GM18951 (cell line): ENCODE data around the gene MEGF6.

Experiments used
- POLR2A ChIP-seq: IDR thresholded peaks from 4 replicates; pipeline ENCODE4 v1.6.1; 2011; ENCODE audit warnings: mild to moderate bottlenecking; ENCODE audit not compliant: insufficient read length, insufficient read depth; ENCODE audit errors: extremely low read depth
- in situ Hi-C: fragments of 300-500 bp; cut with MboI; formaldehyde crosslinking; loops from one replicate; pipeline ENCODE4 v1.12.0; 2022; ENCODE audit warnings: low sequenced_read_pairs, mixed read lengths, inconsistent platforms; ENCODE audit not compliant: unreplicated experiment

The MEGF6 gene

DNA sequence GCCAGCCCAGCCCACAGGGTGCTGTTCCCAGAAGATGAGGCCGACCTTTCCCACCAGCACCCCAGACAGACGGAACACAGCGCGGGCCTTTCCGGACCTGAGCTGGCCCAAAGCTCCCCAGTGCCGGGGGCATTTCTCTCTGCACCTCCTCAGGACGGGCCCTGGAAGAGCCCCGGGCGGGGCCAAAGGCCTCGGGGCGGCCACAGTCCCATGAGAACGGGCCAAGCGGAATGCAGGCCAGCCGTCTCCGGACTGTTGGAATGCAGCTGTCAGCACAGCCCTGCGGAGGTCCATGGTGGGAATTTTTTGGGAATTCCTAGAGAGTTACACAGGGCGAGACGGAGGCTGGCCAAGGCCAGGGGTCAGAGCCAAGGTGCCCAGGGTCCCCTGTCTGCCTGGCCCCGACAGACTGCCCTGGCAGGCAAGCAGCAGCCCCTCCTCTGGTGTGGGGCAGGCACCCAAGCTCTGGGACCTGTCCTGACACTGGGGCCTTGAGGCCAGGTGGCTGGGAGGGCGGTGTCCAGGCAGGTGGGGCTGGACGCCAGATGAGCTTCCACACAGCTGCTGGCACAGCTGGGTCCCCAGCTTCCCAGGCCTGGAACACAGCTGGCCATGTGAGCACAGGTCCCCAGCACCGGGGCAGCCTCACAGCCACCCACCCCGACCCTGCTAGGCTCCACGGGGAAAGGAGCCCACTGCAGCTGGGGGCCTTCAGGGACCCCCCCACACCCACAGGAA is 63.0 kb downstream of the MEGF6 start:
- TF ChIP-seq POLR2A, result no peak
- in situ Hi-C loops, result no loop called here

DNA sequence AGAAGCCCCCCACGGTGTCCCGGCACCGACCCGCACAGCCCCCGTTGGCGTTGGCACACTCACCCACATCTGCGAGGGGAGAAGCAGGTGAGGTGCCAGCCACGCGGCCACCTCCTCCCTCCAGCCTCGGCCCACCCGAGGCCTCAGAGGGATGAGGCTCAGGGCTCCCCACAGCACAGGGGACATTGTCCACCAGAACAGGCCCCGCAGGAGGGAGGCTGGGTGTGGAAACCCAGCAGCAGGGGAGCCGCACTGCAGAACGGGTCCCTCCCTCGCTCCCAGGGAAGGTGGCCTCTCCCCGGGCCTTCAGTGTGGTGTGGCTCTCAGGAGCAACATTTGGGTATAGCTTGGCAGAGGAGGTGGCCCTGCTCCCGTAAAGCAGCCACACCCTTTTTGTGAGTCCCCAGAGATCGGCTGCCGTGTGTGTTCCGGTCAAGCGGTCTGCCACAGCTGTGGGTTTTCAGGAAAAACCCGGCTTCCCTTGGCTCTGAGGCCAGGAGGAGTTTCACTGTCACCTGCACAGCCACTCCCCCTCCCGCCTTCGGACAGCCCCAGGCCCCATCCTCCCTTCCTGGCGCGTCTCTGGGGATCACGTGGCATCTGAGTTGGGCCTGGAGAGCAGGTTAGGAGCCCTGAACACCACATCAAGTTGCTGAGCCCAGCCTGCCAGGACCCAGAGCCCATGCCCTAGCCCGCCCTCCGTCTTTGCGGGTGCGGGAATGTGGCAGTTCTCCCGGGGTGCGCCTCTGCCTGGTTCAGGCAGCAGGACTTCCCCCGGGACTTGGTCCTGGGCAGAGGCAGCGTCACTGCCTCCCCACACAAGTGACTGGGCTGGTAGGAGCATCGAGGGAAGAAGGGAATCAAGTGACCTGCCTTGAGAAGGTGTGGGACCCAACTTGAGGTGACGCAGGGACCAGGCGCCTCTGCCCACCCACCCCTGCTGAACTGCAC is 64.0 kb downstream of the MEGF6 start:
- in situ Hi-C loops, result no loop called here
- no peak for TF ChIP-seq POLR2A

DNA sequence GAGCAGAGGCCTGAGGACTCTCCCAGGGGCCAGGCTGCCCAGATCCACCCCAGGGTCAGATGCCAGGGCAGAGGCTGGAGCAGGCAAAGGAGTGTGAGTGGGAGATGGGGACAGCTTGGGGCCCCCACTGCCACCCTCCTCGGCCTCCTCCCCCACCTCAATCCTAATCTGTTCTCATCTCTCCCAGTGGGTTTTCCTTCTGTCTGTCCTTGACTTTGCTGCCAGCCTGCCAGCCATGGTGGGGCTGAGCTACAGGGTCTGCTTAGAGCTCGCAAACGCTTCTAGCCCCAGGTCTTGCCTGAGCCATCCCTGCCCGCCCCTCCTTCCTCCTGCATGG is 65.3 kb downstream of the MEGF6 start:
- in situ Hi-C loops, result no loop called here

GRCh38 chr1:3545363-3546047 is 65.8 kb downstream of the MEGF6 start:
- no peak for TF ChIP-seq POLR2A
- in situ Hi-C loops, result no loop called here

More for the DNA sequence above, 65.3 kb downstream of the MEGF6 start:
- TF ChIP-seq POLR2A, result no peak

DNA sequence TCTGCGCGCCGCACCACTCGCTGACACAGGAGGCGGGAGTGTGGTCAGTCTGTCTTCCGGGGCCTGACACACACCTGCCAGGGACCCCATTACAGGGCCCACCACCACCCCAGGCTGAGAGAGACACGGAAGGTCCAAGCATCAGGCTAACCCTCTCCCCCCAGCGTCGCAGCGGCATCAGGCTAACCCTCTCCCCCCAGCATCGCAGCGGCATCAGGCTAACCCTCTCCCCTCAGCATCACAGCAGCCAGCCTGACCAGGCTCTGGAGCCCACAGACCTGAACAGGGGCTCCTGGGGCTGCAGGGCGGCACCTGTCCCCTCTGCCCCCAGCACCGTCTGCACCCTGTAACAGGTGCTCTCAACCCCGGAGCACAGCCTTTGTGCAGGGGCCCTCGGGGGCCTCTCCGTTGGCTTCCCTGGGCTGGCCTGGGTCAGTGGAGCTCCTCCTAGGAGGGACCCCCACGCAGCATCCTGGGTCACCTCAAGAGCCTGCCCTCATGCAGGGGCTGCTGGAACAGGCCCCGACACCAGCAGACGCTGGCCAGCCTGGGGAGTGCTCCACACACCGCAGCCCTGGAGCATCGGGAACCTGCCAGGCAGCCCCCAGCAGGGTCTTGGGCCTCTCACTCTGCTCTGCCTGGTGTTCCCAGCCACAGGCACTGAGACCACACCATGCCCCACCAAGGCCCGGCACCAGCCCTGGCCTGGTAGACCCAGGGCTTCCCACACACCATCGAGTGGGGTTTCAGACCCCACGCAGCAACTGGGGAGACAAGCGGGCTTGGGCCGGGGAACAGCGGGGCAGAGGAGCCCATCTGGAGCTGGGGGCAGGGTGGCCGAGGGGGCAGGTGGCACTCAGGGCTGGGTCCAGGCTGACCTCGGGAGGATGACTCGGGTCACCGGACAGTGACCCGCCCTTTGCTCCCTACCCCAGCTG is 67.0 kb downstream of the MEGF6 start:
- TF ChIP-seq POLR2A, result no peak
- in situ Hi-C loops, result no loop called here

- no peak for TF ChIP-seq POLR2A
- in situ Hi-C loops, result no loop called here
Measured at GRCh38 chr1:3543076-3544039, 68.0 kb downstream of the MEGF6 start.

DNA sequence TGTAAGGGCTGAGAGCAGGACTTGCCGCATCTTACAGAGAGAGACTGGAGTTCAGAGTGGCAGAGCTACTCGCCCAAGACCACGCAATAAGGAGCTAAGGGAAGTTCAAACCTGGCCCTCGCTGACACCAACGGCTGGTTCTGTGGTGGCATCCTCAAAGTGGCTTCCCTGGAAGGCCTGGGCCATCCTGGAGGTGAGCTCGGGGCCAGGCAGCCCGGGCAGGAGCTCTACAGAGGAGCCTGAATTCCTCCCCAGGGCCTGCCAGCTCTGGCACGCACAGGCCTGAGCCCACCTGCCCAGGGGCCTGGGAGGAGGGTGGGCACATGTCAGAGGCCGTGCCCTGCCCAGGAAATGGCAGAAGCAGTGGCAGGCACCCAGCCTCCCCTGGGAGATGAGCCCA is 68.6 kb downstream of the MEGF6 start:
- in situ Hi-C loops, result no loop called here
- no peak for TF ChIP-seq POLR2A

GRCh38 chr1:3541936-3542335 is 69.4 kb downstream of the MEGF6 start:
- TF ChIP-seq POLR2A, result no peak

GRCh38 chr1:3541465-3541864 is 69.8 kb downstream of the MEGF6 start:
- in situ Hi-C loops, result no loop called here

More at GRCh38 chr1:3541936-3542335, 69.4 kb downstream of the MEGF6 start:
- in situ Hi-C loops, result no loop called here

DNA sequence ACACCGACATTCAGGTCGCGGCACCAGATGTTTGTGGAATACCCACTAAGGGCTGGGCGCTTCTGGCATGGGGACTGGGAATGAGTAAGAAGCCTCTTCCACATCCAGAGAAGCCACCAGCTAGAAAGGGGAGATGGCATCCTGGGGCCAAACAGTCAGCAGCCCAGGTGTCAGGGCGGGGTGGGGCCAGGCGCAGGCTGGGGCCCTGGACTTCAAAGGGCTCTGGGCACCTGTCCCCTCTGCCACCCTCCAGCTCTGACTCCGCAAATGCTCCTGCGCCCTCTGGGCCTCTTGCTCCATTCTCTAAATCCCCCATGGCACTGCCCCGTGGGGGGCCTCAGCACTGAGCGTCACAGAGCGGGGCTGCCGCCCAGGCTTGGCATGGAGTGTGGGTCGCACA is 70.4 kb downstream of the MEGF6 start:
- no peak for TF ChIP-seq POLR2A
- in situ Hi-C loops, result no loop called here

More at GRCh38 chr1:3541465-3541864, 69.8 kb downstream of the MEGF6 start:
- TF ChIP-seq POLR2A, result no peak

DNA sequence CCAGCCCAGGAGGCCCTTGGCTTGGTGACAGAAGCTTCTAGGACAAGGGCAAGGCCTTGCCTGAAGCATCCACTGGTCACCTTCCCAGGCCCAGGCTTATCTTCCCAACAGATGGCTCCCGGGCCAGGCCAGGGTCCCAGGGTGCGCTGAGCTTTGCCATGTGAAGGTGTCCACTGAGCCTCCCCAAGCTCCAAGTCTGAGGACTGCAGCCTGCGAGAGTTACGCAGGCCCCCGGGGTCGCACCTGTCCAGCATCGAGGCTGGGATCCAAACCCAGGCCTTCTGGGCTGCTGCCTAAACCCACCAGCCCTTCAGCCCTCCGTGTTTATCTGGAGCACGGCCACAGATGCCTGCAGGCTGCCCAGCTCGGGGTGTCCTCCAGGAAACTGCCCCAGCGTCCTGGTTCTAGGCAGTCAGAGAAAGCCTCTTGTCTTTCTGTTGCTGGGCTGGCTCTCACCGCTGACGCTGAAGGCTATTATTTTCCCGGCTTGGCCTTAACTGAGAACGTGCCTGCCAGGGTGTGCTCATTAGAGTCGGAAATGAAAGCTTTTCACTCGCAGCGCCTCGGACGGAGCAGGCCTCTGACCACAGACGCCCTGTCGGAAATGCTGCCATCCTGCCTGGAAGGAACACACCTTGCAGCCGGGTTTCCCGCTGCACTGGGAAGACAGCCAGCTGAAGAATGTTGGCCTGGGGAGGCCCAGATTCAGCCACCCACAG is 71.4 kb downstream of the MEGF6 start:
- TF ChIP-seq POLR2A, result no peak
- in situ Hi-C loops, result no loop called here
